Mammary epithelial cell (primary cell): Measurements from ENCODE around the gene CHKB.

Source experiments
- EZH2 ChIP-seq: IDR thresholded peaks from 2 replicates; pipeline ENCODE4 v1.6.1; 2012; ENCODE audit warnings: low read length, inconsistent platforms, borderline replicate concordance
- TF ChIP-seq, protein P1 (sequence below), 2 donors: IDR thresholded peaks in 1 of 2; conservative IDR thresholded peaks in 1 of 2; 2 replicates each; pipeline ENCODE4 v1.5.1; 2011 to 2012; ENCODE audit warnings: inconsistent platforms in 2 of 2, low read length in 2 of 2, mild to moderate bottlenecking in 2 of 2, control low read depth in 1 of 2, low read depth in 1 of 2; ENCODE audit not compliant: insufficient read depth in 1 of 2; ENCODE audit errors: extremely low read depth in 1 of 2

DNA sequence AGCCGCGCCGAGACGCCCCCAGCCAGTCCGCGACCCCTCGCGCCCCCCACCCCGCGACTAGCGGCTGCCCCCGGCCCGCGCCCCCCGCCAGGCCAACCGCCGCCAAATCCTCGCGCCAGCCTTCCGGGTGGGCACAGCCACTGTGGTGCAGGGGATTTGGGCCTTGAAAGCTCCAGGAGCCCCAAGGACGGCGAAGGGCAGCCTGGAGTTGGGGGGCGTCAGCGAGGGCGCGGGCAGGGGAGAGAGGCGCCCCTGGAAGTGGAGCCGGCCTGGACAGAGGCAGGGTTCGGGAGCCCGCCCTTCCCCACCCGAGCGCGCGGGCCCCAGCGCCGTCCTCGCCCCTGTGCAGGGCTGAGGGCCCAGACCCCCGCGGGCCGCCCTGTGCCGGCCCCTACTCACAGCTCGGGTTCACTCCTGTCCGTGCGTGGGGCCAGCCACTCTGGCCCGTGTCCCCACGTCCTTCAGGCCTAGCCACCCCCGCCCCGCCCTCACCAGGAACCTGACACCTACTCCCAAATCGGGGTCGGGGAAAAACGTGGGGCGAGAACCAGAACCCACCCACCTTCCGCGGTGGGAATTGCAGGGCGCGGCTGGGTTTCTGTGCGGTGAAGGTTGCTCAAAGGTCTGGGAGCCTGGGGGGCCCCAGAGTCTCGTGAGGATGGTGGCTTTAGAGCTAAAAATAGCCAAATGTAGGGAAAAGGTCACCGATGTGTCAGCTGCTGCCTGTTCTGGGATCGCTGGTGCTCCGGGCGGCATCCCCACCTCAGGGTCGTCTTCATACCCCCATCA is 4.5 kb downstream of the CHKB start, which contains the start of gene CPT1B:
- TF ChIP-seq, protein P1, sequence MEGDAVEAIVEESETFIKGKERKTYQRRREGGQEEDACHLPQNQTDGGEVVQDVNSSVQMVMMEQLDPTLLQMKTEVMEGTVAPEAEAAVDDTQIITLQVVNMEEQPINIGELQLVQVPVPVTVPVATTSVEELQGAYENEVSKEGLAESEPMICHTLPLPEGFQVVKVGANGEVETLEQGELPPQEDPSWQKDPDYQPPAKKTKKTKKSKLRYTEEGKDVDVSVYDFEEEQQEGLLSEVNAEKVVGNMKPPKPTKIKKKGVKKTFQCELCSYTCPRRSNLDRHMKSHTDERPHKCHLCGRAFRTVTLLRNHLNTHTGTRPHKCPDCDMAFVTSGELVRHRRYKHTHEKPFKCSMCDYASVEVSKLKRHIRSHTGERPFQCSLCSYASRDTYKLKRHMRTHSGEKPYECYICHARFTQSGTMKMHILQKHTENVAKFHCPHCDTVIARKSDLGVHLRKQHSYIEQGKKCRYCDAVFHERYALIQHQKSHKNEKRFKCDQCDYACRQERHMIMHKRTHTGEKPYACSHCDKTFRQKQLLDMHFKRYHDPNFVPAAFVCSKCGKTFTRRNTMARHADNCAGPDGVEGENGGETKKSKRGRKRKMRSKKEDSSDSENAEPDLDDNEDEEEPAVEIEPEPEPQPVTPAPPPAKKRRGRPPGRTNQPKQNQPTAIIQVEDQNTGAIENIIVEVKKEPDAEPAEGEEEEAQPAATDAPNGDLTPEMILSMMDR (conservative IDR thresholded peaks at IDR 0.05 in 1 of 2, IDR thresholded peaks at IDR 0.05 in 1 of 2; ENCODE audit: extremely low read depth in 1 of 2, insufficient read depth in 1 of 2, low read depth in 1 of 2, low read length in 2 of 2), result no peak
- TF ChIP-seq EZH2, result no peak
